G401 (cell line): ENCODE measurements around the gene TMEM225B. TPM values are rescaled to one million over a fixed set of nuclear protein-coding genes. Genes with fewer than 3 reads are reported as not detected.
"Not testable (repeated sequence)": the region's sequence is repeated elsewhere in the genome, so short reads cannot be mapped to it uniquely, and the experiment has no call there.

Source experiments
- DNase-seq: peaks from one replicate; pipeline ENCODE4 v3.0.0-alpha.2; 2015; ENCODE audit warnings: low spot score
- in situ Hi-C: cut with HindIII; loops from 2 replicates; pipeline ENCODE4 v1.10.0; 2016; ENCODE audit warnings: low sequenced_read_pairs, mixed read lengths
- total RNA-seq: library from RNA; depleted of rRNA; stranded (reverse); fragments of >200 nt; shearing (Covaris generic); gene quantifications from 2 replicates; pipeline ENCODE4 v1.2.3, GENCODE V29; 2014

TMEM225B gene
- total RNA-seq, 1 experiment from 2014 or later = not detected

DNA sequence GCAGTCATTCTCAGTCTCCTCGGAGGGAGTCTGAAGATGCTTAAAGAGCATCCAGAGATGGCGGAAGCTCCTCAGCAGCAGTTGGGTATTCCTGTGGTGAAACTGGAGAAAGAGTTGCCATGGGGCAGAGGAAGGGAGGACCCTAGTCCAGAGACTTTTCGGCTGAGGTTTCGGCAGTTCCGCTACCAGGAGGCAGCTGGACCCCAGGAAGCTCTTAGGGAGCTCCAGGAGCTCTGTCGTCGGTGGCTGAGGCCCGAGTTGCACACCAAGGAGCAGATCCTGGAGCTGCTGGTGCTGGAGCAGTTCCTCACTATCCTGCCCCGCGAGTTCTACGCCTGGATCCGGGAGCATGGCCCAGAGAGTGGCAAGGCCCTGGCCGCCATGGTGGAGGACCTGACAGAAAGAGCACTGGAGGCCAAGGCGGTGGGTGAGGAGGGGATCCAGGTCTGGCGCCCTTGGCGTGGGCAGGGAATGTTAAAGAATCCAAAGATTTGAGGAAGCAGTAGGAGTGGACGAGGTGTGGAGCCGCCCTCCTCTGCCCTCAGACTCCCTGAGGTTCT, 21.6 kb downstream of the TMEM225B start:
- in situ Hi-C loops = no loop called here
- no peak for DNase-seq

DNA sequence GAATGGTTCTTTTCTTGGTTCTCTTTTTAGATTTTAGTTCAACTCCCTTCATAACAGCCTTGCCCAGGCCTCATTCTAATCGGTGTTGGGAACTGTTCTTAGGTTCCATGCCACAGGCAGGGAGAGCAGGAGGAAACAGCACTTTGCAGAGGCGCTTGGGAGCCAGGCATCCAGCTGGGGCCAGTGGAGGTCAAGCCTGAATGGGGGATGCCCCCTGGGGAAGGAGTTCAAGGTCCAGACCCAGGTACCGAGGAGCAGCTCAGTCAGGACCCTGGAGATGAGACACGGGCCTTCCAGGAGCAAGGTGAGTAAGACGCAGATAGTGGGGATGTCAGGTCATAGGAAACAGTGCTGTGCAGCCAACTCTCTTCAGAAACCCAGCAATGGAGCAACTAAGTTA, 23.2 kb downstream of the TMEM225B start:
- DNase-seq = no peak
- in situ Hi-C loops = no loop called here

DNA sequence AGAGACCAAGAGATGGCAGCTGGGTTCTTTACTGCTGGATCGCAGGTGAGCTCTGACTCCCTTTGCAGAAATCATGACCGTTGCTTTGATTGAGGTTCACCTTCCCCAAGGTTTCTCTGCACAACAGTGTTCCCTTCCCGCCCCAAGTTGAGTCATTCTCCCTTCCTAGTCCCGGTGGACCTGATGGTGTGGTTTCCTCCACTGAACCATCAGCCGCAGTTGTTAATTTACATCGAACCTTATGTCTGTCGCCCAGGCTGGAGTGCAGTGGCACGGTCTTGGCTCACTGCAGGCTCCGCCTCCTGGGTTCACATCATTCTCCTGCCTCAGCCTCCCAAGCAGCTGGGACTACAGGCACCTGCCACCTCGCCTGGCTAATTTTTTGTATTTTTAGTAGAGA, 24.5 kb downstream of the TMEM225B start:
- no peak for DNase-seq
- in situ Hi-C loops = no loop called here

DNA sequence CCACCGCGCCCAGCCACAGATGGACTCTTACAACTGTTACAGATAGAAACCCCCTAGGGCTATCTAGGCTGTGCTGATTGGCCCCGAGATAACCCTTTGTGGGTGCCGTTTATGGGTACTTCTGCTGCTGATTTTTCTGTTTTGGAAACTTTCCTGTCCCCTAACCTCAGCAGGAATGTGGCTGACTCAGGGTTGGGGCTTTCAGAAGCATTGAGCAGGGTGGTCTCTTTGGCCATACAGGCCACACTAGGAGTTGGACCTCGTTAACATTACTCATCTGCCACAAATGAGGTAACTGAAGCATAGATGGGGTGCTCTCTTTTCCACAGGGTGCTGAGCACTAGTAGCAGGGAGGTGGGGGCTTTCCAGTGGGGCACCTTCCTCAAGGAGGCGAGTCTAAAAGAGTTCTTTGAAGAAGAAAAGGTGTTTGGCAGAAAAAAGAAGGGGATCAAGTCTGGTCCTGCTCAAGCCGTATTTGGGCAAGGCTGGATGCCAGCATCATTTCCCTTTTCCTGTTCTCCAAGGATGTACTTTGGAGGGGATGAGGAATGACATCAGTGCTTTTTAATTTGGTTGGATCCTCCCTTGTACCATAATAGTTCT, 25.1 kb downstream of the TMEM225B start:
- no peak for DNase-seq
- in situ Hi-C loops = no loop called here

DNA sequence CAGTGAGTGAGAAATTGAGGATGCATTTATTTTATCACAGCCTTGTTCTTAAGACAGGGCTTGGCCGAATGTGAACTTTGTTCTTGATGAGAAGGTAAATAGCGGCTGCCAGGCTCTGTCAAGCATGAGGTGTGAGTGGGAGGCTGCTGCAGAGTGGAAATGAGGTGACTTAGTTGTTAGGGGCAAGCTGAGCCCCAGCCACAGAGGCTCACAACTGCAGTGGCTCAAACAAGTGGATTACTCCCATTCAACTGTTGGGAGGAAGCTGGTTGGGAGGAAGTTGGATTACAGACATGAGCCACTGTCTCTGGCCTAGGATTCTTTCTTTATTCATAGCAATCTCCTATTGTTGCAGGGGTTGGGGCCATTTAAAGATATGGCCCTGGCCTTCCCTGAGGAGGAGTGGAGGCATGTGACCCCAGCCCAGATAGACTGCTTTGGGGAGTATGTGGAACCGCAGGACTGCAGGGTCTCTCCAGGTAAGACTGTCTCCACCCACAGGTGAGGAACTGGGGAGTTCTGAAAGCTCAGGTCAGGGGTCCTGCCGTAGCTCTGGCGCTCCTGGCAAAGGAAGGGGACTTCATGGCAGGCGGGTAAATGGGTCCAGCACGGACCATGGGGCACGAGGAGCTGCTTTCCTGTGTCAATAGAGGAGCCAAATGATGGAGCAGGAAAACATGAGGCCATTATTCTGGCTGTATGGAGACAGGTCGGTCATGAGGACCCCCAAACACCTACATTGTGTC, 25.8 kb downstream of the TMEM225B start:
- no peak for DNase-seq
- in situ Hi-C loops = no loop called here

DNA sequence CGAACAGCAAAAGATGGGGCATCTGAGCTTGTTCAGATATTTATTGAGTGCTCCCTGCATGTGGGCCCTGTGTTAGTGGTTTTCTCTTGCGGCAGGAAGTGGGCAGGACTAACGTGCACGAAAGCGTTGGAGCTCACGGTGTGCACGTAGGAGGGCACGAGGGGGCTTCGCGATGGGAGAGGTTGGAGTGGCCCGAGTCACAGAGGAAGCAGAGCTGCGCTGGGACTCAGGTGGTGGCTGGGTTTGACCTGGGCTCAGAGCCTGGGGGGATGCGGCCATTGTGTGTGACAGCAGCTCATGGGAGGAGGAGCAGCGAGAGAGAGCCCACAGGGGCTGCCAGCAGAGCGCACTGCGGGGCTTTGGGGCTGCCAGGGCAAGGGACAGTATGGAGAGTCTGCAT, 26.4 kb downstream of the TMEM225B start:
- in situ Hi-C loops = no loop called here
- no peak for DNase-seq

DNA sequence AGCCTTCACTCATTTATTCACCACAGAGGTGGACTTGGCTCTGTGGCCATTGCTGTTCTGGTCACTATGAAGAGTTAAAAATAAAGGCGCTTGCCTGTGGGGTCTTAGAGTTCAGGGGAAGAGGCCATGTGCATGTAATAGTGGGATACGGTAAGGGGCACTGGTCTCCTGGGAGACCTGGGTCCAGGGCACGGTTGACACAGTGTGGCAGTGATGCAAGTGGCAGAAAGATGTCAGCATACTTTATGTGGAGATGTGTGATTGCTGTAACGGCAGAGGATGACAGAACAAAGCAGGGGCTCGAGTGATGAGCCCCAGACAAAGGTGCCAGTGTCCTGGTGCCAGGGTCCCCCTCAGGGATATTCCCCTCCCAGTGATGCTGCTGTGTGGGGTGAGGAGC, 27.3 kb downstream of the TMEM225B start:
- DNase-seq = no peak
- in situ Hi-C loops = no loop called here

DNA sequence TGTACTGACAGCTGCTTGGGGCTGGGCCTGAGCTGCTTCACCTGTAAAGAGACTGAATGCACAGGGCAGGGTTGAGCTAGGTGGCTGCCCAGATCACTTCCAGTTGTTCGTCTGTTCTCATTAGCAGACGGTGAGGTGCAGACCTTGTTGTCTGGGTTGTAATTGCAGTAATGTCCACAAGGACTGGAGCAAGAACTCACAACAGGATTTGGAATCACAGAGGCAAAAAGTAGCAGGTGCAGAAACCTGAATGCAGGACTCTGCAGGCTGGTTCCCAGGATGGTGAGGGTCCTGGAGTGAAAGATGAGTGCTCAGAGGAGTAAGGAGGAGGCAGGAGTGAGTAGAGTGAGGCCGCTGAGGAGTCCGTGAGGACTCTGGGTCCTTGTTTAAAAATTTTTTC, 27.9 kb downstream of the TMEM225B start:
- in situ Hi-C loops = no loop called here

DNA sequence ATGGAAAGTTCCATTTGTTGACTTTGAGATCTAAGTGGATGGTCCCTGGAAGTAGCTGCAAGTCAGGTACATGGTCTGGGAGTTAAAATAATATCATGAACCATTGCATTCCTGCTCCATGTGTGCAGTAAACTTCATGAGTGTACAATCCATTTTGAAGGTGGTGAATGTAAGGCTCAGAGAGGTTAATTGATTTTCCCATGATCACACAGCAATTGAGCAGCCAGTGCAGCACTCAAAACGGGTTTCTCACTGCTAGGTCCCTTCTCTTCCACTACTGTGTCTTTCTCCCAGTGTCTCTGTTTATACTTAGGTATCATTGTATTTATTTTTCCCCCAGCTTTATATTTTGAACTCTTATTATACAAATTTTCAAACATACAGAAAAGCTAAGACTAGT, 28.6 kb downstream of the TMEM225B start:
- DNase-seq = no peak
- in situ Hi-C loops = no loop called here

More for the DNA sequence above, 27.9 kb downstream of the TMEM225B start:
- DNase-seq = no peak

DNA sequence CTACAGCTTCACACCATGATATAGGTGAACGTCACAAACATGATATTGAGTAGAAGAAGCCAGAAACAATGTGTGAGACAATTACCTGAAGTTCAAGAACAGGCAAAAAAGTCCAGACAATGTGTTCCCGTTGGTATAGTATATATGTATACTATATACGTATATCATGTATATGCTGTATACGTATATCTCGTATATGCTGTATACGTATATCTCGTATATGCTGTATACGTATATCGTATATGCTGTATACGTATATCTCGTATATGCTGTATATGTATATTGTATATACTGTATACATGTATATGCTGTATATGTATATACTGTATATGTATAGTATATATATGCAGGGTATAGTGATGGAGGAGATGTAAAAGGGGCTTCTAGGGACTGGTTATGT, 29.4 kb downstream of the TMEM225B start:
- in situ Hi-C loops = no loop called here
- no peak for DNase-seq

DNA sequence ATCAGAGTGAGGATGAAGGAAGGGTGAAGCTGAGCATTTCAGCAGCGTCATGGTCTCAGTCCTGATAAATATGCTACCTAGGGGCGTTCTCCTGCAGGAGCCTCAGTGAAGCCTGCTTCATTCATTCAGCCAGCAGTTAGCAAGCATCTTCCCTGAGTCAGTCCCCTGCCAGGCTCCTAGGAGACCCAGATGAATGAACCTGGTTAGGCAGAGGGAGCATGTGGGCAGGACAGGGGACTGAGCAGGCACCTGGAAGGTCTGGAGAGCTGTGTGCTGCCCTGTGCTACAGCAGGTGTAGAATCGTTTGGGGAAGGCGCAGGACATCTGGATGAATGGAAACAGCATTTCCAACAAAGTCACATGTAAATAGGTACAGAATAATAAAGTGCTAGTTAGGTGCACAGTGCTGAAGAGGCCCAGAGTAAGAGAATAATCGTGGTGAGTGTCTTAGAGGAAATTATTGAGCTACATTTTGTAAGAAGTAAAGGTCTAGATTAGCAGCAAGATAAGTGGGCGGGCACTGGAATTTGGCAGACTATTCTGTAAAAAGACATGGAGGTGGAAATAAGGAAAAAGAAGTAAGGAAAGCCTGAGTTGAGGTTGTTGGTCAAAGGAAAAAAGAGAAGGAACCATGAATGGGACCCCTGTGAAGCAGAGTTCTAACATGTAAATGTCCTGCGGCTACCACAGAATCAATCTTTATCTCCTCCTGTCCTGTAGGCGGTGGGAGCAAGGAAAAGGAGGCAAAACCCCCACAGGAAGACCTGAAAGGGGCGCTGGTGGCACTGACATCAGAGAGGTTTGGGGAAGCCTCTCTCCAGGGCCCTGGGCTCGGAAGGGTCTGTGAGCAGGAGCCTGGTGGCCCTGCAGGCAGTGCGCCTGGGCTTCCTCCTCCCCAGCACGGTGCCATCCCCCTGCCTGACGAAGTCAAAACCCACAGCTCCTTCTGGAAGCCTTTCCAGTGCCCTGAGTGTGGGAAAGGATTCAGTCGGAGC, 30.7 kb downstream of the TMEM225B start:
- in situ Hi-C loops = no loop called here
- no peak for DNase-seq

DNA sequence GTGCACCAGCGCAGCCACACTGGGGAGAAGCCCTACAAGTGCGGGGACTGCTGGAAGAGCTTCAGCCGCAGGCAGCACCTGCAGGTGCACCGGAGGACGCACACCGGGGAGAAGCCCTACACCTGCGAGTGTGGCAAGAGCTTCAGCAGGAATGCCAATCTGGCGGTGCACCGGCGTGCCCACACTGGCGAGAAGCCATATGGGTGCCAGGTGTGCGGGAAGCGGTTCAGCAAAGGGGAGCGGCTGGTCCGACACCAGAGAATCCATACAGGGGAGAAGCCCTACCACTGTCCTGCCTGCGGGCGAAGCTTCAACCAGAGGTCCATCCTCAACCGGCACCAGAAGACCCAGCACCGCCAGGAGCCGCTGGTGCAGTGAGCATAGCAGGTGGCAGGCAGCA, 31.6 kb downstream of the TMEM225B start:
- in situ Hi-C loops = no loop called here
- no peak for DNase-seq

DNA sequence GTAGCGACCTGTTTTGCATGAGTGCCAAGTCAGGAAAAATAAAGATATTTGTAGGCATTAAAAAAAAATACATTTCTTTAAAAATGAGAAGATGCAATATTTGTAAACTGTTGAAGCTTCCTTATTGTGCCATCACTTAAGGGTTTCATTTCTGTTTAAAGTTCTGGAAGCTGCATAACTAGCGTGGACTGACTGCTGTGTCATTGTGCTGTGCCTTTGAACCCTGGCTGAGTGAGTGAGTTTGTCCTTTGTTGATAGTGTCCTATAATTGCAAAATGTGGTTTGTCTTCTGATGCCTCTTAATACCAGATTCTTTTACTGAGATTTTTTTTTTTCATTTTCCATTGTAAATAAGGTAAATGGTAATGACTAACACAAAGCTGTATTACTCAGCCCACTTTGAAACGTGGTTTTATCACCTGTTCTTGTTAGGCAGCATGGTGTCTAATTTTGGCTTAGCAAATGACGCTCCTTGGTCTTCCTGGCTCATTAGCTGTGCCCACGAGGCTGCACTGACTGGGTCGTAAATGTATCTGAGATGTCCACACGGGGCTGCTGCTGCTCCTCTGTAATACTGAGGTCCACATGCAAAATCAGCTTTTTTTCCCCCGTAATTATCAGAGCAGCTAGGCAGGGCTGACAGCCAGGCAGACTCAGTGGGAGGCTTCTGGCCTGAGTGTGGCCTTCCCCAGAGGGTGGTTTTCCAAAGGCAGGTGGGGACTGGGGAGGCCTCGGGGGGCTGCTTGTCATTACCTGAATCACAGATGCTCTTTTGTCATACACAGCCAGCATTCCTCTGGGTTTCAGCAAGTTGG, 33.4 kb downstream of the TMEM225B start:
- in situ Hi-C loops = no loop called here
- DNase-seq = peak; percentile 49

DNA sequence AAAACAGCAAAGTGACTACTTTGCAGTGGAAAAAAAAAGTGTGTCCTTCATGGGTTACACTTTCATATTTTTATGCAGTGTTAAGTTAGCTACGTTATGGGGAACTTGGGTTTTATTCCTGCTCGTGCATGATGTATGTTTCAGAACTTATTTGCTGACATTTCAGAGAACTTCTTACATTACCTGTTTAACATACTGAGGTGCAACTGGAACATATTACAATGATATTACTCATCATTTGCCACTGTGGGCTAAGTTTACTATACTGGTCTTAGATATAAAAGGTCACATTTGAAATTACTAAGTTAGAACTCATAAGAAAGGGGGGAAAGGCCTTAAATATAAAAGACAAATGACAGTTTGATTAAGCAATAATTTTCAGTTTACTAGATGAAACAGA, 39.3 kb downstream of the TMEM225B start:
- DNase-seq = not testable (repeated sequence)

DNA sequence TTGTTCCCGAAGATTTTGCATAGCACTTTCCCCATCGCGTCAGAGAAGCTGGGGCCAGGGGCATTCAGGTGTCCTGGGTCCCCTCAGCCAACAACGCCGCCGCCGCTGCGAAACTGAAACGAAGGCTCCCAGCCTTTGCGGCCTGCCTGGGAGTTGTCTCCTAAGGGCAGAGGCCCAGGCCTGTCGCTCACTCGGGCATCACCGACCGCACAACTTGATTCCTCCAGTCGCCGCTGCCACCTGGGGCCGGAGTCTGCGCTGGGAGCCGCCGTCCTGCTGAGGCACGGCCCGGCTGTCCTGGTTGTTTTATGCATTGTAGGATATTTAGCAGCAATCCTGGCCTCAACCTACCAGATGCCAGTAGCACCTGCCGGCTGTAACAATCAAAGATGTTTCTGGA, 40.7 kb downstream of the TMEM225B start:
- in situ Hi-C loops = no loop called here
- DNase-seq = no peak

More for the DNA sequence above, 39.3 kb downstream of the TMEM225B start:
- in situ Hi-C loops = not testable (repeated sequence)

DNA sequence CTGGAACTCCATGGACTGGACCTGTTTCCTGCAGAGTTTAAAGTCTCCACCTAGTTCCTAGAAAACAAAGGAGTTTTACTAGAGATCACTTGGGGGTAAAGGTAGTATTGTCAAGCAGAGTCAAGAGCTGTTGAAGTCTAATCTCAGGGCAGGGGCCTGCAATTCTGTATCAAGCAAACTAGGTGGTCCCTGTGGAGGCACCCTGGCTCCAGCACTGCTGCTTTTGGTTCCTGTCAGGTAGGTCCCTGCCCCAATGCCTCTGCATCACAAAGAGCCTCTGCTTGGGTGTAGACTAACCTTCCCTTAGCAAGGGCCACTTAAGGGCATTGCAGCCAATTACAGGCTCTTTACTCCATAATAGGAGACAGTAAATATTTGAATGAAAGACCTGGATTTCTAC, 41.2 kb downstream of the TMEM225B start:
- no peak for DNase-seq

DNA sequence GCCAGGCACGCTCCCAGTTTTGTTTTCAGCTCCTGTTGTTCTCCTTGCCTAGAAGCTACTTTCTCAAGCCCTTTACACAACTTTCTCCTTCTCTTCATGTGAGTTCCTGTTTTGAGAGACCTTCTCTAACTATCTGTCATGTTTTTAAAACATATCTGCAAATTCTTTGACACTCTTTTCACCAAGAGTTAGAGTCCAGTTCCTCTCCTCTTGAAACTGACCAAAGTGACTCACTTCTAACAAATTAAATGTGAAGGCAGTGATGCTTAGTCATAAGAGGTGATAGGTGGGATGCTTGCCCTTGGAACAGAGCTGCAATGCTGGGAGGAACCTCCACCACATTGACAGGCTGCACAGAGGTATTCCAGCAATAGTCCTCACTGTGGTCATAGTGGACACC, 44.0 kb downstream of the TMEM225B start:
- DNase-seq = no peak

More for the DNA sequence above, 41.2 kb downstream of the TMEM225B start:
- in situ Hi-C loops = no loop called here

DNA sequence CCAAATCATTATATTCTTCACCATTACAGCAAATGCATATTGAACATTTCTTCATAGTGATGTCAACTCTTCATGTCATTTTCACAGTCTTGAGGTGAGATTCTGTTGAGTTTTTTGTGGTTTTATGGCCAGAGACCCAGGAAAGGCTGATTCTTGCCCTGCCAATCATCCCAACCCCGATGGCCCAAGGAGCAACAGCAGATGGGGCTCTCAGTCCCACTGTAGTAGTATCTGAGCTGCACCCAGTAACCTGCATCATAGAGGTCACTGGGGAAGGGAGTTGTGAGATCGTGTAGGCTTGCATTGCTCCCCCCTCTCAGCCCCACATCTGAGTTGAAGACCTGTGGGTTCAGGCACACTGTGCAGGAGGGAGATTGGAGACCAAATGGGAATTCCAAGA, 45.4 kb downstream of the TMEM225B start:
- DNase-seq = no peak
- in situ Hi-C loops = no loop called here

More for the DNA sequence above, 44.0 kb downstream of the TMEM225B start:
- in situ Hi-C loops = no loop called here

DNA sequence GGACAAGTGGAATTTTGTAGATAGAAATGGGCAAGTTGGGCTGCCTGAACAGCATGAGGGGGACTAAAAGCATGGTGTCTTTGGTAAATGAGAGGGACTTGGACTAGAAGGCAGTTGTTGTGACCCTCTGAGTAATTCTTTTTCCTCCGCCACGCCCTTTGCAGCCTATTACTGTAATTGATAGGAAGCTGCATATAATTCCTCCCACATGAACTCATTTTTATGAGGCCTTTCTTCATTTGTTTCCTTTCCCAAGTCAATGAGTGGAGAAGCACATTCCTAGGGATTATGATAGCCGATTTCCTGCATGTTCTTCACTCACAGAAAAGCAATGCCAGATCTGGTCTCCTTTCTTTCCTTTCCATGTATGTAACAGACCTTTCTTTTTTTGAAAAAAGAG, 46.4 kb downstream of the TMEM225B start:
- no peak for DNase-seq
- in situ Hi-C loops = no loop called here
